BJ (cell line): ENCODE data around the gene CBL. TPM values are rescaled to one million over a fixed set of nuclear protein-coding genes. Genes with fewer than 3 reads are reported as not detected.

Experiments used
- CTCF ChIA-PET: fragments of 350-600 bp; formaldehyde crosslinking; extraction: SDS; loops from one replicate; lab custom pipeline; 2021; ENCODE audit warnings: antibody characterized with exemption, inconsistent platforms; lab: Yijun Ruan, JAX
- POLR2A ChIA-PET: fragments of 300-600 bp; sonication (Branson Sonifier 250); formaldehyde crosslinking; extraction: SDS; loops from one replicate; lab custom pipeline; 2021; ENCODE audit warnings: antibody characterized with exemption; lab: Charles Lee
- DNase-seq: peaks from one replicate; pipeline ENCODE4 v3.0.0-alpha.2; 2011; ENCODE audit warnings: low read depth
- H3K27me3 ChIP-seq: 2 replicates; pipeline ENCODE4 v1.6.0; 2011; ENCODE audit warnings: low read length; ENCODE audit not compliant: control insufficient read depth, insufficient read depth
- H3K36me3 ChIP-seq: 2 replicates; pipeline ENCODE4 v1.5.1; 2011; ENCODE audit warnings: low read length; ENCODE audit not compliant: control insufficient read depth, insufficient read depth
- H3K4me3 ChIP-seq: 2 replicates; pipeline ENCODE4 v1.5.1; 2011; ENCODE audit warnings: low read depth, mild to moderate bottlenecking, control low read depth, low read length
- CTCF ChIP-seq: IDR thresholded peaks from 2 replicates; pipeline ENCODE4 v1.5.1; 2011; ENCODE audit warnings: low read depth, mild to moderate bottlenecking, control low read depth, inconsistent platforms, low read length, moderate library complexity; ENCODE audit not compliant: insufficient read depth
- polyA plus RNA-seq: library from polyadenylated mRNA; depleted of rRNA; stranded (reverse); fragments of >200 nt; gene quantifications from 2 replicates; pipeline ENCODE4 v1.2.3, GENCODE V29; 2011; rRNA removed
- small RNA-seq: library from RNA; depleted of rRNA; stranded (forward); fragments of <200 nt; gene quantifications from one replicate; pipeline ENCODE3, GENCODE V24; 2012; ENCODE audit warnings: low replicate concordance, low read depth; ENCODE audit not compliant: insufficient read length

CBL gene
- polyA plus RNA-seq, 1 experiment = 9.3 TPM

GRCh38 chr11:119352857-119353260, 146.7 kb downstream of the CBL start:
- no peak for DNase-seq
- Histone ChIP-seq H3K4me3 (no peak overlapping the region), H3K27me3 (peaks cover 11% of the 10 kb centered on the region), H3K36me3 (no peaks in the 10 kb centered on the region)
- ChIA-PET CTCF (interaction anchor here (0.7 to 5.6 kb wide), 9 partner anchors 9 to 128 kb away, joined by 3 to 36 read pairs (median 4); partner anchors contain the start of gene C1QTNF5), POLR2A (no interaction called here)
- no peak for TF ChIP-seq CTCF

GRCh38 chr11:119355091-119355843, 149.1 kb downstream of the CBL start:
- DNase-seq = no peak
- Histone ChIP-seq H3K27me3 (peaks cover 8% of the 10 kb centered on the region; the same call in 1 of the 2 replicates), H3K4me3 (no peak overlapping the region), H3K36me3 (no peaks in the 10 kb centered on the region)
- TF ChIP-seq CTCF = no peak
- ChIA-PET CTCF (interaction anchor here (0.9 to 4.7 kb wide), 14 partner anchors 10 to 374 kb away, joined by 3 to 349 read pairs (median 6); partner anchors contain the start of genes C1QTNF5, MCAM, MFRP and NECTIN1), POLR2A (interaction anchor here (0.7 kb wide), 1 partner anchor 289 kb away, joined by 4 read pairs; no protein-coding TSS in a partner anchor)

GRCh38 chr11:119356349-119357031, 150.4 kb downstream of the CBL start:
- Histone ChIP-seq H3K4me3 (peak overlapping the region; percentile 53), H3K27me3 (peaks cover 4% of the 10 kb centered on the region; the same call in 1 of the 2 replicates), H3K36me3 (no peaks in the 10 kb centered on the region)
- DNase-seq = no peak
- ChIA-PET CTCF (interaction anchor here (0.6 to 4.7 kb wide), 34 partner anchors 8 to 752 kb away, joined by 3 to 349 read pairs (median 4); partner anchors contain the start of genes C1QTNF5, MCAM, MFRP and NECTIN1), POLR2A (interaction anchor here (0.5 to 0.7 kb wide), 2 partner anchors 151 to 290 kb away, joined by 4 to 12 read pairs; no protein-coding TSS in a partner anchor)
- TF ChIP-seq CTCF = peak; percentile 75

GRCh38 chr11:119357074-119357473, 150.9 kb downstream of the CBL start:
- Histone ChIP-seq H3K4me3 (peak overlapping the region; percentile 53), H3K27me3 (peaks cover 3% of the 10 kb centered on the region; the same call in 1 of the 2 replicates), H3K36me3 (no peaks in the 10 kb centered on the region)
- no peak for DNase-seq
- ChIA-PET CTCF (interaction anchor here (0.6 to 4.7 kb wide), 22 partner anchors 8 to 752 kb away, joined by 3 to 349 read pairs (median 5); partner anchors contain the start of genes C1QTNF5, MFRP, THY1 and USP2), POLR2A (no interaction called here)
- no peak for TF ChIP-seq CTCF

Small RNA genes within 50 kb of the gene (small RNA-seq; reads per million reads assigned to genes)
- gene RF01225 (not detected), gene RNU6-262P (not detected)

Other genes with a start within 250 kb of the CBL start
- not detected in 2 replicates for gene FOXR1, start 234.6 kb upstream of the CBL start, polyA plus RNA-seq
- gene CENATAC, start 208.2 kb upstream of the CBL start, polyA plus RNA-seq = 10.5 and 12.0 TPM in 2 replicates
- 351 and 799 TPM in 2 replicates for gene RPS25, start 188.0 kb upstream of the CBL start, polyA plus RNA-seq
- 167 and 211 TPM in 2 replicates for gene TRAPPC4, start 187.6 kb upstream of the CBL start, polyA plus RNA-seq
- 14.1 and 21.4 TPM in 2 replicates for gene SLC37A4, start 175.5 kb upstream of the CBL start, polyA plus RNA-seq
- gene HYOU1, start 149.1 kb upstream of the CBL start, polyA plus RNA-seq = 115 and 123 TPM in 2 replicates
- 11.4 and 15.9 TPM in 2 replicates for gene VPS11, start 138.5 kb upstream of the CBL start, polyA plus RNA-seq
- gene HMBS, start 121.5 kb upstream of the CBL start, polyA plus RNA-seq = 38.4 and 54.9 TPM in 2 replicates
- gene DPAGT1, start 104.5 kb upstream of the CBL start, polyA plus RNA-seq = 67.4 and 75.6 TPM in 2 replicates
- 2.8 and 5.7 TPM in 2 replicates for gene C2CD2L, start 99.0 kb upstream of the CBL start, polyA plus RNA-seq
- gene HINFP, start 84.8 kb upstream of the CBL start, polyA plus RNA-seq = 17.6 and 27.3 TPM in 2 replicates
- 0.06 and 0.17 TPM in 2 replicates for gene ABCG4, start 57.3 kb upstream of the CBL start, polyA plus RNA-seq
- 12.0 and 19.4 TPM in 2 replicates for gene NLRX1, start 37.6 kb upstream of the CBL start, polyA plus RNA-seq
- not detected in 2 replicates for gene NHERF4, start 20.9 kb upstream of the CBL start, polyA plus RNA-seq
- gene MCAM, start 110.8 kb downstream of the CBL start, polyA plus RNA-seq = 11.6 and 19.2 TPM in 2 replicates
- 38.4 and 65.1 TPM in 2 replicates for gene RNF26, start 128.2 kb downstream of the CBL start, polyA plus RNA-seq
- gene C1QTNF5, start 134.5 kb downstream of the CBL start, polyA plus RNA-seq = 12.2 and 19.4 TPM in 2 replicates
- gene MFRP, start 140.4 kb downstream of the CBL start, polyA plus RNA-seq = not detected in 2 replicates
- gene USP2, start 175.4 kb downstream of the CBL start, polyA plus RNA-seq = 0.27 and 0.71 TPM in 2 replicates
- gene THY1, start 216.8 kb downstream of the CBL start, polyA plus RNA-seq = 1,541 and 1,905 TPM in 2 replicates